ENCODE measurements around the gene DHDH.

DNA sequence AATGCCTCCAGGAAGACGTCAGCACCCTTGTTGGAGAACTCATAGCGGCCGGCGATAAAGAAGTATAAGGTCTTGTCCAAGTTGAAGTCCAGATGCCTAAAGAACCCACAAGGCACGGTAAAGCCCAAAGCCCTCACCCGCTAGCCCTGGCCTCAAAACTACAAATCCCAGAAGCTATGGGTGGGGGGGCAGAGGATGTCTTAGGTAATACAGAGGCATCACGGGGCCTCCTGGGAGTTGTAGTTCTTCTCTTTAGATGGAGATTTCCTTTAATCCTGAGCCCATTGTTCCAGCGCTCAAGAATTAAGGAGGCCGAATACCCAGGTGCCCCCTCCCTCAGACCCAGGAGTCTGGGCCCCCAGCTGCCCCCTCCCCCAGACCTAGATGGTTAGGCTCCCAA lies 48.8 kb downstream of the DHDH start:
- TF ChIP-seq CTCF (IDR thresholded peaks at IDR 0.05) (no peak), POLR2A (IDR thresholded peaks at IDR 0.05) (no peak)

Data from heart left ventricle (tissue), 13 donors.